DOHH2 (cell line): ENCODE data around the gene FAM229A.

Experiments used
- H3F3A ChIP-seq: fragments of 200-600 bp; sonication (generic), shearing (Covaris generic); 2 replicates; pipeline ENCODE4 v1.6.0; 2016; ENCODE audit warnings: antibody characterized with exemption, mild to moderate bottlenecking; ENCODE audit not compliant: control insufficient read depth, insufficient read depth
- H3K27ac ChIP-seq: fragments of 200-600 bp; sonication (generic); 2 replicates; pipeline ENCODE4 v1.5.1; 2014; ENCODE audit warnings: low read depth, mild to moderate bottlenecking, low read length, moderate library complexity
- H3K27me3 ChIP-seq: fragments of 200-600 bp; sonication (generic); 2 replicates; pipeline ENCODE4 v1.6.1; 2014; ENCODE audit warnings: mild to moderate bottlenecking, low read length, mixed read lengths; ENCODE audit not compliant: control insufficient read depth
- H3K36me3 ChIP-seq: fragments of 200-600 bp; sonication (generic); 2 replicates; pipeline ENCODE4 v1.6.1; 2014; ENCODE audit warnings: mild to moderate bottlenecking, low read length, moderate library complexity, mixed read lengths; ENCODE audit not compliant: control insufficient read depth
- H3K4me1 ChIP-seq: fragments of 200-600 bp; sonication (generic); 2 replicates; pipeline ENCODE4 v1.6.1; 2014; ENCODE audit warnings: mild to moderate bottlenecking, low read length, mixed read lengths; ENCODE audit not compliant: control insufficient read depth
- H3K4me2 ChIP-seq: fragments of 200-600 bp; sonication (generic); 2 replicates; pipeline ENCODE4 v1.6.0; 2014; ENCODE audit warnings: mild to moderate bottlenecking, low read length, moderate library complexity
- H3K4me3 ChIP-seq: fragments of 200-600 bp; sonication (generic); 2 replicates; pipeline ENCODE4 v1.5.1; 2014; ENCODE audit warnings: mild to moderate bottlenecking, low read length, mixed read lengths
- H3K79me2 ChIP-seq: fragments of 200-600 bp; sonication (generic); 2 replicates; pipeline ENCODE4 v1.6.1; 2014; ENCODE audit warnings: mild to moderate bottlenecking, low read length, mixed read lengths; ENCODE audit not compliant: control insufficient read depth
- H3K9me2 ChIP-seq: fragments of 200-600 bp; sonication (generic); replicated peaks from 2 replicates; pipeline ENCODE4 v1.6.1; 2014; ENCODE audit warnings: mild to moderate bottlenecking, low read length, mixed read lengths; ENCODE audit not compliant: control insufficient read depth
- H3K9me3 ChIP-seq: fragments of 200-600 bp; sonication (generic); 2 replicates; pipeline ENCODE4 v1.6.1; 2014; ENCODE audit warnings: antibody characterized with exemption, low read length, mixed read lengths; ENCODE audit not compliant: control insufficient read depth, insufficient read depth
- H4K20me1 ChIP-seq: fragments of 200-600 bp; sonication (generic); 2 replicates; pipeline ENCODE4 v1.6.0; 2014; ENCODE audit warnings: low read depth, mild to moderate bottlenecking, antibody characterized with exemption, low read length, moderate library complexity; ENCODE audit not compliant: control insufficient read depth, insufficient read depth
- CTCF ChIP-seq: fragments of 200-600 bp; sonication (generic); IDR thresholded peaks from one replicate; pipeline ENCODE4 v1.5.1; 2014; ENCODE audit warnings: antibody characterized with exemption, mild to moderate bottlenecking, low read depth, low read length; ENCODE audit not compliant: poor library complexity, severe bottlenecking
- EZH2phosphoT487 ChIP-seq: fragments of 200-600 bp; sonication (generic); IDR thresholded peaks from 2 replicates; pipeline ENCODE4 v1.6.1; 2017; ENCODE audit warnings: borderline replicate concordance, mild to moderate bottlenecking, antibody characterized with exemption, low read length, moderate library complexity, mixed read lengths

Gene FAM229A

DNA sequence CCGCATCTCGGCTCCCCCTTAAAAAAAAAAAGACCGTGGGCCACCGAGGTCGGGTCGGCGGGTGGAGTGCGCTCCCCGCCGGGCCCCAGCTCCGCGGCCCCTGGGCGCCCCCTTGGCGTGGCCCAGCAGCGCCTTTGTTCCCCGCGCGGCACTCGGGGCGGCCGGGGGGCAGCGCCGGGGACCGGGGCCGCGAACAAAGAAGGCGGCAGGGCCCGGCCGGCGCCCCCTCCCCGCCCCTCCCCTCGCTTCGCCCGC, 26.8 kb downstream of the FAM229A start:
- Histone ChIP-seq H4K20me1 (peaks cover 15% of the 10 kb centered on the region), H3K27me3 (no peaks in the 10 kb centered on the region), H3K4me2 (peak overlapping the region; percentile 85), H3K79me2 (peaks cover 37% of the 10 kb centered on the region), H3K36me3 (peaks cover 46% of the 10 kb centered on the region), H3K4me3 (peak overlapping the region; percentile 82), H3K9me2 (no peaks in the 10 kb centered on the region), H3K4me1 (peaks cover 64% of the 10 kb centered on the region), H3K27ac (peak overlapping the region; percentile 66), H3K9me3 (no peaks in the 10 kb centered on the region), H3F3A (peaks cover 42% of the 10 kb centered on the region)
- TF ChIP-seq EZH2phosphoT487 (no peak), CTCF (no peak)

- Histone ChIP-seq H3K79me2 (peaks cover 37% of the 10 kb centered on the region), H3K27ac (peak overlapping the region; percentile 66), H3K4me1 (peaks cover 63% of the 10 kb centered on the region), H3K4me3 (peak overlapping the region; percentile 82), H3K9me3 (no peaks in the 10 kb centered on the region), H3K9me2 (no peaks in the 10 kb centered on the region), H3F3A (peaks cover 42% of the 10 kb centered on the region), H3K4me2 (peak overlapping the region; percentile 85), H3K27me3 (no peaks in the 10 kb centered on the region), H3K36me3 (peaks cover 51% of the 10 kb centered on the region), H4K20me1 (peaks cover 15% of the 10 kb centered on the region)
- TF ChIP-seq EZH2phosphoT487 (no peak), CTCF (peak; percentile 97)
Observed at GRCh38 chr1:32334864-32335534, 27.3 kb downstream of the FAM229A start.

- H3K9me2 ChIP-seq = no peaks in the 10 kb centered on the region
- peaks cover 57% of the 10 kb centered on the region for H3K36me3 ChIP-seq
- peaks cover 56% of the 10 kb centered on the region for H3K4me1 ChIP-seq
- peak overlapping the region; percentile 85 for H3K4me2 ChIP-seq
- no peaks in the 10 kb centered on the region for H3K9me3 ChIP-seq
- peaks cover 15% of the 10 kb centered on the region for H4K20me1 ChIP-seq
- peaks cover 41% of the 10 kb centered on the region for H3F3A ChIP-seq
- H3K79me2 ChIP-seq = peaks cover 39% of the 10 kb centered on the region
- H3K4me3 ChIP-seq = peak overlapping the region; percentile 82
- no peaks in the 10 kb centered on the region for H3K27me3 ChIP-seq
- peak overlapping the region; percentile 66 for H3K27ac ChIP-seq
- TF ChIP-seq EZH2phosphoT487 (no peak), CTCF (no peak)
Observed at GRCh38 chr1:32334274-32334861, 27.9 kb downstream of the FAM229A start.
